ENCODE data around the gene KCNG2.
"Not testable (repeated sequence)": the region's sequence is repeated elsewhere in the genome, so short reads cannot be mapped to it uniquely, and the experiment has no call there.

Gene KCNG2

DNA sequence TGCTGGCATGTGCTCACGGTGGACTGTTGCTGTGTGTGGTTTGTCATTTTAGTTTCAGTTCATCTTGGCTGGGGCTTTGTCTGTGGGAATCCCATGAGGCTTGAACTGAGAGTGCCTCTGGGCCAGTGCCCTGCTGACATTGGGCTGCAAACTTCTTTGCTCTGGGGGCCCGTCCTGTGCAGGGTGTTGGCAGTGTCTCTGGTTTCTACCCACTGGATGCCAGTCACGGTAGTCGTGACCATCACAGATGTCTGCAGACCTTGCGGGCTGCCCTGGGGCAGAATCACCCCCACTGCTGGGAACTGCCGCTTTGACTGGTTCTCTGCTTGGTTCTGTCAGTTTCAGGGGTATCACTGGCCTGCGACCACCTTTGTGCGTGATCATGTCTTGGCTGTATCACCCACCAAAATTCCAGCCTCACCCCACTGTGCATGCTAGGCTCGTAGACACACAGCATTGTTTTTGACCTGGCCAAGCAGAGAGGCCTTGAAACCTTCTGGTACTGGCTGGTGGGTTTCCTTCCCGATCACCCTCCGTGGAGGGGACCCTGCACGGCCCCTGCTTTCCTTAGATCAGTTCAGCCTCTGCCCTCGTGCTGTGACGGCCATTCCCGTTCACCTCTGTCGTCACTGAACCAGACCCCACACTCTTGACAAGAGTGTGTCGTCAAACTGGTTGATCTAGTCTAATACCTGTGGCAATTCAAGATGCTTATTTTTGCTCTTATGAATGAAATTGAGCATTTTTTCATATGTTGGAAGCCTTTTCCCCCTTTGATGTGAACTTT is 57.6 kb downstream of the KCNG2 start:
- no peak for DNase-seq

DNA sequence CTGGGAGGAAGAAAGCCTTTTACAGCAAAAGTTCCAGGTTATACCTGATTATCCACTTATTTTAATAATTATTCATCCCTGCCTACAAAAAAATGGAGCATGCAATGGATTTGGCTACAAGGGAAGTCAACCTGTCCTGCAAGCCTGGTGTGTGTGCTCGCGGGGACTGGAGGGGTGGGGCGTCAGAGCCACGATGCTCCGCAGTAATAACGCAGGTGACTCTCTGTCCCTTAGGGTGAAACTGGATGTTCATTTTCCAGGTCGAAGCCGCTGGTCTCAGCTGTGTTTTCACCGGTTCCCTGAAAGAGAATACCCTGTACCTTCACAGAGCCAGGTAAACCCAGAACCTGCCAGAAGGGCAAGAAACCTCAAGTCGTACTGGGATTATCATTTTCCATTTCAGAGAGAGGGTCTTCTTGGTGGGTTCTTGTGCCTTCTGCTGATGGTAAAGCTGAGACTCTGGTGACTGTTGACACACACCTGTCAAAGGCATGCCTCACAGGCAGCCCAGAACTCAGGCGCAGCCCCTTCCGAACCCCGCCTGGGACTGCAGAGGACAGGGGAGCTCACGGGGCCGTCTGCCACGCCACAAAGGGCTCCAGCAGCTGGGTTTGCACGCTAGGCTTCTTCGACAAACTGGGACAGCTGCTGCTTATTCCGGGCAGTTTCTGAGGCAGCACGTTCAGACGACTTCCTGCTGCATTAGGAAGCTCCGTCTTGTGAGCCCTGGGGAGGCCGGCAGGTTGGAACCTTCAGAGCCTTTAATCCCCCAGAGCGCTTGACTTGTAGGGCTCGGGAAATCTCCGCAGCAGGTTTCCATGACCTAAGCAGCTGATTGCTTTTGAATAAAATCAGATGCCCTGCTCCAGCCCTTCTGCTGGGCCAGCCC is 58.6 kb downstream of the KCNG2 start:
- peak; percentile 4 for DNase-seq

DNA sequence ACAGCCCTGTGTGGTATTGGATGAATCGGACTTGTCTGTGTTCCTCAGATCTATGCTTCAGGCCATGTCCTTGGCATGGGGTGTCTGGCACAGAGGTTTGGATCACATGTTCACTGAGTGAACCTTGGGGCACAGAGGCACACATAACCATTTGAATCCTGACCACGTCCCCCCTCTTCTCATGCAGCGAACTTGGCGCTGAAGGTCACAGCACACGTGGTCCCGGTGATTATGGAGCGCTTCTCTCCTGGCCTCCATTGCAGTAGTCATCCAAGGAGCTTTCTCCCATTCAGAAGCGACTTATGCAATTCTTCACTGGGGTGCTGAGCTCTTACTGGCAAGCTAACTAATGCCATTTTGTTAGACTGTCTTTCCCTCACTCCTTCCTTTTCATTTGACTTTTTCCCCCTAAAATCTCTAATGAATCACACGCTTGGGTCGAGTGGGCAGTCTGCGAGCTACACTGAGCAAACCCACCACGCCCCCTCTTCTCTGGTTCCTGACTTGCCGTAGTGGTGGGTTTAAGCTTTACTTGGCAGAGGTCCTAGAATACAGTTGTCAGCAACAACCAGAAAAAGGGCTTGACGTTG is 59.4 kb downstream of the KCNG2 start:
- DNase-seq, result no peak

DNA sequence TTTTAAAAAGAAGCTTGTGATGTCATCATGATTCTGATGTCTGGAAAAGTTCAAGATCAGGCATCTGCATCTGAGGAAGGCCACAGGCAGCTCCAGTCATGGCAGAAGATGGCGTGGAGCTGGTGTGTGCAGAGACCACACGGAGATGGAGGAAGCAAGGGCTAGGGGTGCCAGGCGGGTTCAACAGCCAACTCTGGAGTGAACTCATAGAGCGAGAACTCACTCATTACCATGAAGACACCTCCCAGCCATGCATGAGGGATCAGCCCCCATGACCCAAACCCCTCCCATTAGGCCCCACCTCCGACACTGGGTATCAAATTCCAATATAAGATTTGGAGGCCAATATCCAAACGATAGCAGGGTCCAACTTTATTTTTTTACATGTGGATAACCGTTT is 61.6 kb downstream of the KCNG2 start:
- no peak for DNase-seq

DNA sequence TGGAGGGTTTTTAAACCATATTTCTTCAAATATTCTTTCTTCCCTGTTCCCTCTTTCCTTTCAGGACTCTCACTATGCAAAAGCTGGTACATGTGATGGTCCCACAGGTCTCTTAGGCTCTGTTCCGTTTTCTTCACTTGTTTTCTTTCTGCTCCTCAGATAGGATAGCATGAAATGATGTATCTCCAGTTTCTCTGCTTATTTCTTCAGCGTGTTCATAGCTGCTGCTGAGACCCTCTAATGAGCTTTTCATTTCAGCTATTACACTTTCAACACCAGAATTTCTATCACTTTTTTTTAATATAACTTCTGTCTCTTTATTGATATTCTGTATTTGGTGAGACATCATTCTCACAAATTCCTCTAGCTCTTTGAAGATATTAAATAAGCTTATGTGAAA is 63.9 kb downstream of the KCNG2 start:
- no peak for DNase-seq

DNA sequence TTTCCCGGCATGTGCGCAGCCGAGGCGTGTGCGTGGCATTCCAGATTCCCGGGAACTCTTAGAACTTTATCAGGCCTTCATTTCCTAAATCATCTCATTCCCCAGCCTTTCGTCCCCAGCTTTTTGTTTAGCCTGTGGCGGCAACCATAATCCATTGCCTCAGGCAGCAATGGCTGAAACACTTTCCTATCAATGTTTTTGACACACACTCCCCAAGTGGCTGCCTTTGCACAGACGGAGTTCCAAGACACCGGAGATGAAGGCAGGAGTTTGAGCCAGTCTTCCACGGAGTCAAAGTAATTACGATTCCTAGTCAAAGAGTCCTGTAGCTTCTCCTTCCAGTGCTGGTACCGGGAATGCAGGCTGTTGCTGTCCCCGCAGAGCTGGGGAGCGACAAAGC is 64.8 kb downstream of the KCNG2 start:
- DNase-seq, result no peak

DNA sequence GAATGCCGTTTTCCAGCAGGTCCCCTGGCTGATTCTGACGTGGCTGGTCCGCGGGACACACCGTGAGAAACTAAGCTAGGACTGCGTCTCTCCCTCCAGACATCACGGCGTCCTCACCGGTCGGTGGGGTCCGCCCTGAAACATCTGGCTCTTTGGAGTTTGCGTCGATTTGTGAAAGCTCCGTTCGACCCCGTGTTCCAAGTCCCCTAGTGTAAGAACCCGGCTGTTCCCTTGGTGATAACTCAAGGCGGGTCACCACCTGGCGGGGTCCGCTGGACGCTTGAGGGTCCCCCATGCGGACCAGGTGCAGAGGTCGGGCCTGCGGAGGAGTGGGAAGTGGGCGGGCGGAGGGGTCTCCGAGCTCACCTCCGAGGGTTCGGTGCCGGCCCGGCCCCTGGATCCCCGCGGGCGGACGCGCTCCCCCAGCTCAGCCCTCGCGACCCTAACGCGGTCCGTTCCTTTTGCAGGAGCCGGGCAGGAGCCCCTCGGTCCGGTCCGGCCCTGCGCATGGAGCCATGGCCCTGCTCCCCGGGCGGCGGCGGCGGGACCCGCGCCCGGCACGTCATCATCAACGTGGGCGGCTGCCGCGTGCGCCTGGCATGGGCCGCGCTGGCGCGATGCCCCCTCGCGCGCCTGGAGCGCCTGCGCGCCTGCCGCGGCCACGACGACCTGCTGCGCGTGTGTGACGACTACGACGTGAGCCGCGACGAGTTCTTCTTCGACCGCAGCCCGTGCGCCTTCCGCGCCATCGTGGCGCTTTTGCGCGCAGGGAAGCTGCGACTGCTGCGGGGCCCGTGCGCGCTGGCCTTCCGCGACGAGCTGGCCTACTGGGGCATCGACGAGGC is 65.6 kb downstream of the KCNG2 start:
- no peak for DNase-seq

DNA sequence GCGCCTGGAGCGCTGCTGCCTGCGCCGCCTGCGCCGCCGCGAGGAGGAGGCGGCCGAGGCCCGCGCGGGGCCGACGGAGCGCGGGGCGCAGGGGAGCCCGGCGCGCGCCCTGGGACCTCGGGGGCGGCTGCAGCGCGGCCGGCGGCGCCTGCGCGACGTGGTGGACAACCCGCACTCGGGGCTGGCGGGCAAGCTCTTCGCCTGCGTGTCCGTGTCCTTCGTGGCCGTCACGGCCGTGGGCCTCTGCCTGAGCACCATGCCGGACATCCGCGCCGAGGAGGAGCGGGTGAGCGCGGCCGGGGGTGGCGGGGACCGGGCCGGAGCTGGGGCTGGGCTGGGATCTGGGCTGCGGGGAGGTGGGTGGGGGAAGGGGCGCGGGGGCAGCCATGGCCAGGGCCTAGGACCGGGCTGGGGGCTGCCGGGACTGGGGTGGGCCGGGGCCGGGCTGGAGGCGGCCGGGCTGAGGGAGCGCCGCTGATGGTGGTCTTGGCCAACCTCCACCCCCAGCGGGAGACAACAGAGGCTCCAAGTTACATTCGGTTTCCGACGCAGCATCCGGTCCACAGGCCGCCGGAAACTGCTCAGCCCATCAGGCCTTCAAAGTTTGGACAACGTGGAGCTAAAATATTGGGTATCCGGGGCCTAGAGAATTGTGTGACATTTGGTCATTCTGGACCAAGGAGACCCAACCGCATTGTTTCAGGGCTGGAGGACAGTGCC is 66.4 kb downstream of the KCNG2 start:
- DNase-seq, result no peak

DNA sequence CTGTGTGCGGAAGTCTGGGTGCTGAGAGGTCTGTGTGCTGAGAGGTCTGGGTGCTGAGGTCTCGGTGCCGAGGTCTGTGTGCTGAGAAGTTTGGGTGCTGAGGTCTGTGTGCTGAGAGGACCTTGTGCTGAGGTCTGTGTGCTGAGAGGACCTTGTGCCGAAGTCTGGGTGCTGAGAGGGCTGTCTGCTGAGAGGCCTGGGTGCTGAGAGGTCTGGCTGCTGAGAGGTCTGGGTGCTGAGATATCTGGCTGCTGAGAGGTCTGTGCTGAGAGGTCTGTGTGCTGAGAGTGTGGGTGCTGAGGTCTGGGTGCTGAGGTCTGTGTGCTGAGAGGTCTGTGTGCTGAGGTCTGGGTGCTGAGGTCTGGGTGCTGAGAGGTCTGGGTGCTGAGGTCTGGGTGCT is 67.2 kb downstream of the KCNG2 start:
- not testable (repeated sequence) for DNase-seq

DNA sequence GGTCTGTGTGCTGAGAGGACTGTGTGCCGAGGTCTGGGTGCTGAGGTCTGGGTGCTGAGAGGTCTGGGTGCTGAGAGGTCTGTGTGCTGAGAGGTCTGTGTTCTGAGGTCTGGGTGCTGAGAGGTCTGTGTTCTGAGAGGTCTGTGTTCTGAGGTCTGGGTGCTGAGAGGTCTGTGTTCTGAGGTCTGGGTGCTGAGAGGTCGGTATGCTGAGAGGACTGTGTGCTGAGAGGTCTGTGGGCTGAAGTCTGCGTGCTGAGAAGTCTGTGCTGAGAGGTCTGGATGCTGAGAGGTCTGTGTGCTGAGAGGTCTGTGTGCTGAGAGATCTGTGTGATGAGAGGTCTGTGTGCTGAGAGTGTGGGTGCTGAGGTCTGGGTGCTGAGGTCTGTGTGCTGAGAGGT is 68.2 kb downstream of the KCNG2 start:
- DNase-seq, result not testable (repeated sequence)

DNA sequence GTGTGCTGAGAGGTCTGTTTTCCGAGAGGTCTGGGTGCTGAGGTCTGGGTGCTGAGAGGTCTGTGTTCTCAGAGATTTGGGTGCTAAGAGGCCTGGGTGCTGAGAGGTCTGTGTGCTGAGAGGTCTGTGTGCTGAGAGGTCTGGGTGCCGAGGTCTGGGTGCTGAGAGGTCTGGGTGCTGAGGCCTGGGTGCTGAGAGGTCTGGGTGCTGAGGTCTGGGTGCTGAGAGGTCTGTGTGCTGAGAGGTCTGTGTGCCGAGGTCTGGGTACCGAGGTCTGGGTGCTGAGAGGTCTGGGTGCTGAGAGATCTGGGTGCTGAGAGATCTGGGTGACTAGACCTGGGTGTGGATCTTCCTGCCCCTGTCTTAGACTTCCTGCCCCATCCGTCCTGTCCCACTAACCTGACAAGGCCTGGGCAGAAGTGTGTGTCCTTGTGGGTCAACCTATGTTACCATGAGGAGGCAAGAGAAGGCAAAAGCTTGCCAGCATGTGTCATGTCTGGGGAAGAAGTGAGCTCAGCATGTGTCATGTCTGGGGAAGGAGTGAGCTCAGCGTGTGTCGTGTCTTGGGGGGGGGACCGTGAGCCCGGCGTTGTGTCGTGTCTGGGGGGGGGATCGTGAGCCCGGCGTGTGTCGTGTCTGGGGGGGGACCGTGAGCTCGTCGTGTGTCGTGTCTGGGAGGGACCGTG is 69.3 kb downstream of the KCNG2 start:
- DNase-seq, result no peak

DNA sequence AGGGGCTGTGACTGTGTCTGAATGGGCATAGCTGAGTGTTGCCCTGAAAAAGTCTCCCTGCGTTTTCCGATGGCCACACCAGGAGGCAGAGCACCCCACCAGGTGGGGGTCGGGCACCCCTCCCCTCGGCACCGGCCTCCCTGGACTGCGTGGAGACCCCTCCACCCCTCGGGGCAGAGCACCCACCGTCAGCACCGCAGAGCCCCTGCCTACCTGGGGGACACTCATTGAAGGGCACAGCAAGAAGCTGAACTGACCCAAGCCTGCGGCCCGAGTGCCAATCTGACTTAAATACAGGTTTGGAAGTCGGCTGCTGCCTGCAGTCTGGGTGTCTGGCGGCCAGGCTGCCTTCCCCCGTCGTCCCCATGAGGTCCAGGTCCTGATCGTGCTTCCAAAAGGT is 69.9 kb downstream of the KCNG2 start:
- DNase-seq, result no peak

DNA sequence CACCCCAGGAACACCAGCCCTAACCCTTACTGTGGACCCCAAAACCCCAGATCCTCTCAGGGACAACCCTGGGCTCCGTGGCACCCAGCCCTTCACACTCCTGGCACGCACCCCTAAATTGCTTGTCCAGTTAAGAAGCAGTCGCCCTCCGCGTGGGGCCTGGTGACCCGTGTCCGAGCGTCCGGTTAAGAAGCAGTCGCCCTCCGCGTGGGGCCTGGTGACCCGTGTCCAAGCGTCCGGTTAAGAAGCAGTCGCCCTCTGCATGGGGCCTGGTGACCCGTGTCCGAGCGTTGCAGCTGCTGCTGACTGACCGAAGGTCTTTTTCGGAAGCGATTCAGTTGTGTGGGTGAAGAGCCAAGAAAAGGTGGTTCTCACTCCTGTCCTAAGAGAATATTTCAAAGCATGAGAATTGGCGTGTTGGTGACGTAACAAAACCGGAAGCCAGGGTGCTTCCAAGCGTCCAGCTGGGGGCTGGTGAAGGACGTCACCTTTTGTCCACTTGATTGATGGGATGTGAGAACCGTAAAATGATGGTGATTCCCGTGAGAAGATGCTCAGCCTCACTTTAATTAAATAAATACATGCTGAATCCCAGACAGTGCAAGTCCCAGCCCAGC is 70.5 kb downstream of the KCNG2 start:
- no peak for DNase-seq

DNA sequence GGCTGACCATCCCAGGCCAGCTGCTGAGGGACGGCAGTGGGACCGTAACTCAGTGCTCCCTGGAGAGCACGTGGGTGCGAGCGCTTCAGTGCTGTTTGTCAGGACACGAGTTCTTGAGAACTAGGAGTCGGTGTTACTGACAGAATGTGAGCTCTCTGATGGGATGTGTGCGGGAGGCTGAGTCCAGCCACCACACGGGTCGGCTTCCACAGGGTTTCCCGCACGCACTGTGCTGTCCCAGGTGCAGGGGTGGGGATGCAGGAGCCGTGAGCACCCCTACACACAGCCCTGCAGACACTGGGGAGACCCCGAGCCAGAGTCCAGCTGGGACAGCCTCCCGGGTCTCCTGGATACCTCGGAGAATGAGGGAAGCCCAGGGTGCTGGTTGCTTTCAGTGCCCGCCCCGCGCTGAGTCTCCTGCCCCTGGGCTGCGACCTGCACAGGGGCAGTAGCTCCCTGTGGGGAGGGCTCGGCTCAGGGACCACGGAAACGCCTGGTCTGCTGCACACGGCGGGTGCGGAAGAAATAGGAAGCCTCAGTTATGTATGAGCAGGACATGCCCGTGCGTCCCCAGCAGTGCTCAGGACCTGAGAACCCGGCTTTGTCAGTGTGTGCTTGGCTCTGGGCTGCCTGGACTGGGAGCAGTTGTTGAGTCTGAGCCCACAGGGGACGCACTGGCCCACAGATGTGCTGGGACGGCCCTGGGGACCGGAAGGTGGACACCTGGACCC is 71.2 kb downstream of the KCNG2 start:
- DNase-seq, result no peak

DNA sequence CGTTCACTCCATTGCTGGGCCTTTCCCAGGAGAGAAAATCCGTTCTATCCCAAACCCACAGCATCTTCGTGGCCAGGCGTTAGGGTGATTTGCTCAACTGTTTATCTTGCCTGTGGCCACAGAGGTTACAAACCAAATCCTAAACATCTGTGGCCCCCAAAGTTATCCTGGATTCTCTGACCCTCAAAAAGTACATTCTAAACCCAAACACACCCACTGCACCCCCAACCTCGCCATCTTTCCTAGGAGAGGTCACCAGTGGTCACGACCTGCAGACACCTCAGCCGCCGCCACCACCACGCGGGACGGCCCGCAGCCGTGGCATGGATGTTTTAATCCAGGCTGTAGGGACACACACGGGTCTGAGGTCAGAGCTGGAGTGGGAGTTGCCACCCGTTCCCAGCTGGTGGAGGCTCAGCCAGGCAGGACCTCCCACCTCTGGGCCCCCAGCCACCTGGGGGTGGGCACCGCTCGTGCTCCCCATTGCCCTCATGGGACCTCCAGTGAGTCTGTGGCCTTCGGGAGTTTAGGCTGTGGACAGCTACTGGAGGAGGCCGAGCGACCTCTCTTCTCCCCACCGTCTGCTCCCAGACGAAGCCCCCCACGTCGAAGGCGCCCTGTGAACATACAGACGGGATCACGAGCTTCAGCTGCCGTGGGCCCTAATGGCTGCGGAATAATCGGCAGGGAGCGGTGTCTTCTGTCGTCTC is 72.0 kb downstream of the KCNG2 start:
- DNase-seq, result no peak

DNA sequence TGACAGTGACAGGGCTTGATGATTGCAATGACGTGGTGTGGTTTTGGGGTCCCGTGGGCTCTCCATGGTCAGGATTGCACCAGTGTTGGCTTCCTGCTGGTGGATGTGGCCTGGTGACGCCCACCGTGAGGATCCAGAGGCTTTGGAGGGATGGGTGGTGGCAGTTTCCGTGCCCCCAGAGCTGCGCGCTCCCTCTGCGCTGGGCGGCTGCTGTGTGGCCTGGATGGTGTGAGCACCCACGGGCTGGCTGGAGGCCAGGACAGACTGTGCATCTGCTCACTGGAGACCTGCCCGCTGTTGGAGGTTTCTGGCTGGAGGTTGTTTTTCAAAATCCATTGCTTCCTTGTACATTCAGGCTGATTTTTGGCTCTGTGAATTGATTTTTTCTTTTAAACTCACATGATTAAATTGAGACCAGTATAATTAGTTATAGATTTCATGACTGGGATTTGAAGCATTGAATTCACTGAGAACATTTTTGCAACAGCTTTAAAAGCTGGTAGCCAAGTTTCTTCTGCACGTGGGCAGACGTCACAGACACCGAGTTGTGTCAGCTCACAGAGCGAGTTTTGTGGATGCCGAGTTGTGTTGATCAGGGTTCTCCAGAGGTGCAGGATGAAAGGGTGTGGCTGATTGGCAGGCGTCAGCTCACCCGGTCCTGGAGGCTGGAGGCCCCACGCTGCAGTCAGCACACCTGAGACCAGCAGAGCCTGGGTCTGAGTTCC is 72.7 kb downstream of the KCNG2 start:
- no peak for DNase-seq

DNA sequence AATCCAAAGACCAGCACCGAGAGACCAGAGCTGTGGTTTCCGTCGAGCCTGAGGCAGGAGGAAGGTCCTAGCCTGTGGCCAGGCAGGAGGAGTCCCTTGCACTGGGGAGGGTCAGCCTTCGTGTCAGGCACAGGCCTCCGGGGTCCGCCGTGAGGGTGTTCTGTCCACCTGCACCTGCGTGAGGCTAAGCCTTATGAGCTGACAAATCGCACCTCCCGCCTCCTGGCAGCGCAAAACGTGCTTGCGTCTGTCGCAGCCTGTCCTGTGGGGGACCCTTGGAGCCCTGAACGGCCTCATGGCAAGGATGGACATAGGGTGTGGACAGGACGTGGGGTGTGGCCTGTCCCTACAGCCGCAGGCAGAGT is 73.3 kb downstream of the KCNG2 start:
- DNase-seq, result no peak

DNA sequence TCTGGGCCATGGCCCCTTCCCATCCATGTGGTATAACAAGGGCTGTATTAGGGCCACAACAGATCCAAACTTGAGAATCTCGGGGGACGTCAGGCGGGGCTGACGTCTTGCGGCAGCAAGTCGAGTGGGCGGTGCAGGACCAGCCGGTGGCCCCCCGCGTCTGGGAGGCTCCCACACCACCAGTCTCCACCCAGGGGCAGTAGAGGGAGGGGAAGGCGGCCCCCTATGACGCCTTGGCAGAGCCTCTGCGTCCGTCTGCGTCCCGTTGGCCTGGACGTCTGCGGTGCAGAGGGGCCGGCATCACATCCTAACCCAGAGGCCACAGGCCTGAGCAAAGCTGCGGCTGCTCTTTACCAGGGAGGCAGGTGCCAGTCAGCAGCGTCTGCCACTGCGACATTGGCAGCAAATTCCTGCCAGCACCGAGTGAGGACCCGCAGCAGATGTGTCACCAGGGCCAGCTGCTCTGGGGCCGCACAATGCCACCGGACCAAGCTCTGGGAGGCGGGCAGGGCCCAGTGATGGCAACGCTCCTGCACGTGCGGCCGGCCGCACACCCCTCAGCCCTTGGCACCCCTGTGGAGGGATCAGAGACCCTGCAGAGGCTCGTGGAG is 73.8 kb downstream of the KCNG2 start:
- no peak for DNase-seq
